OCI-LY7 (cell line): ENCODE data around the gene RFFL. TPM values are rescaled to one million over a fixed set of nuclear protein-coding genes. Genes with fewer than 3 reads are reported as not detected.

ENCODE experiments used
- BruUV-seq: library from RNA; stranded (reverse); fragments of 400-500 nt; replicated peaks from 2 replicates; lab custom pipeline; 2021; lab: Mats Ljungman, UMichigan
- CTCF ChIA-PET: fragments of 300-600 bp; sonication (Branson Sonifier 250); formaldehyde crosslinking; loops from one replicate; lab custom pipeline; 2022; ENCODE audit warnings: antibody characterized with exemption; ENCODE audit not compliant: unreplicated experiment; lab: Charles Lee
- POLR2A ChIA-PET: fragments of 300-600 bp; sonication (Branson Sonifier 250); formaldehyde crosslinking; loops from one replicate; lab custom pipeline; 2022; ENCODE audit warnings: antibody characterized with exemption; lab: Charles Lee
- DNase-seq: peaks from one replicate; pipeline ENCODE4 v3.0.0-alpha.2; 2015; ENCODE audit warnings: low spot score
- H2AFZ ChIP-seq: fragments of 200-600 bp; sonication (generic), shearing (Covaris generic); 2 replicates; pipeline ENCODE4 v1.6.1; 2014; ENCODE audit warnings: mild to moderate bottlenecking, antibody characterized with exemption, low read length, moderate library complexity
- H3K27ac ChIP-seq: fragments of 200-600 bp; sonication (generic); 2 replicates; pipeline ENCODE4 v1.5.1; 2014; ENCODE audit warnings: mixed run types, low read depth, mild to moderate bottlenecking, moderate library complexity, low read length, inconsistent platforms; ENCODE audit not compliant: poor library complexity, severe bottlenecking
- H3K36me3 ChIP-seq: fragments of 200-600 bp; sonication (generic); 2 replicates; pipeline ENCODE4 v1.6.1; 2014; ENCODE audit warnings: mild to moderate bottlenecking, antibody characterized with exemption, low read length, moderate library complexity, mixed read lengths; ENCODE audit not compliant: insufficient read depth
- H3K4me1 ChIP-seq: fragments of 200-600 bp; sonication (generic); 2 replicates; pipeline ENCODE4 v1.5.1; 2014; ENCODE audit warnings: mild to moderate bottlenecking, low read length; ENCODE audit not compliant: insufficient read depth, poor library complexity, severe bottlenecking
- H3K4me2 ChIP-seq: fragments of 200-600 bp; sonication (generic); 2 replicates; pipeline ENCODE4 v1.6.1; 2014; ENCODE audit warnings: mild to moderate bottlenecking, low read length
- H3K4me3 ChIP-seq: fragments of 200-600 bp; sonication (generic); 2 replicates; pipeline ENCODE4 v1.5.1; 2014; ENCODE audit warnings: mild to moderate bottlenecking, low read depth, low read length; ENCODE audit not compliant: poor library complexity, severe bottlenecking
- H3K79me2 ChIP-seq: fragments of 200-600 bp; sonication (generic); 2 replicates; pipeline ENCODE4 v1.6.1; 2016; ENCODE audit warnings: low read depth, mild to moderate bottlenecking, low read length, moderate library complexity, mixed read lengths; ENCODE audit not compliant: insufficient read depth
- H3K9me2 ChIP-seq: fragments of 200-600 bp; sonication (generic); 2 replicates; pipeline ENCODE4 v1.6.1; 2016; ENCODE audit warnings: mild to moderate bottlenecking, low read length, mixed read lengths; ENCODE audit not compliant: insufficient read depth
- H3K9me3 ChIP-seq: fragments of 200-600 bp; sonication (generic); 2 replicates; pipeline ENCODE4 v1.6.1; 2014; ENCODE audit warnings: mild to moderate bottlenecking, mixed run types, low read length, mixed read lengths
- H4K20me1 ChIP-seq: fragments of 200-600 bp; sonication (generic); 2 replicates; pipeline ENCODE4 v1.6.1; 2014; ENCODE audit warnings: mild to moderate bottlenecking, antibody characterized with exemption, low read length, moderate library complexity, mixed read lengths; ENCODE audit not compliant: insufficient read depth
- EZH2phosphoT487 ChIP-seq: fragments of 200-600 bp; sonication (generic); IDR thresholded peaks from 2 replicates; pipeline ENCODE4 v1.6.1; 2018; ENCODE audit warnings: low read depth, borderline replicate concordance, mild to moderate bottlenecking, mixed run types, antibody characterized with exemption, low read length, moderate library complexity, mixed read lengths
- intact Hi-C: fragments of 100-400 bp; cut with micrococcal nuclease; formaldehyde crosslinking; loops from one replicate; pipeline ENCODE4 v1.10.0; 2022; ENCODE audit not compliant: unreplicated experiment
- total RNA-seq, 2 experiments: library from RNA; depleted of rRNA in 1 of 2; stranded (reverse); fragments of >200 nt in 1 of 2; shearing (Covaris generic) in 1 of 2; gene quantifications; 2 replicates each; pipeline ENCODE4 v1.2.3, GENCODE V29; 2014 to 2022
- TF ChIP-seq, protein P1 (sequence below): fragments of 200-600 bp; sonication (generic); conservative IDR thresholded peaks from 2 replicates; pipeline ENCODE4 v1.5.1; 2014; ENCODE audit warnings: mild to moderate bottlenecking, antibody characterized with exemption, low read length, moderate library complexity, mixed read lengths

RFFL gene
- total RNA-seq, 2 experiments from 2014 or later, result 15.6 to 16.1 TPM

DNA sequence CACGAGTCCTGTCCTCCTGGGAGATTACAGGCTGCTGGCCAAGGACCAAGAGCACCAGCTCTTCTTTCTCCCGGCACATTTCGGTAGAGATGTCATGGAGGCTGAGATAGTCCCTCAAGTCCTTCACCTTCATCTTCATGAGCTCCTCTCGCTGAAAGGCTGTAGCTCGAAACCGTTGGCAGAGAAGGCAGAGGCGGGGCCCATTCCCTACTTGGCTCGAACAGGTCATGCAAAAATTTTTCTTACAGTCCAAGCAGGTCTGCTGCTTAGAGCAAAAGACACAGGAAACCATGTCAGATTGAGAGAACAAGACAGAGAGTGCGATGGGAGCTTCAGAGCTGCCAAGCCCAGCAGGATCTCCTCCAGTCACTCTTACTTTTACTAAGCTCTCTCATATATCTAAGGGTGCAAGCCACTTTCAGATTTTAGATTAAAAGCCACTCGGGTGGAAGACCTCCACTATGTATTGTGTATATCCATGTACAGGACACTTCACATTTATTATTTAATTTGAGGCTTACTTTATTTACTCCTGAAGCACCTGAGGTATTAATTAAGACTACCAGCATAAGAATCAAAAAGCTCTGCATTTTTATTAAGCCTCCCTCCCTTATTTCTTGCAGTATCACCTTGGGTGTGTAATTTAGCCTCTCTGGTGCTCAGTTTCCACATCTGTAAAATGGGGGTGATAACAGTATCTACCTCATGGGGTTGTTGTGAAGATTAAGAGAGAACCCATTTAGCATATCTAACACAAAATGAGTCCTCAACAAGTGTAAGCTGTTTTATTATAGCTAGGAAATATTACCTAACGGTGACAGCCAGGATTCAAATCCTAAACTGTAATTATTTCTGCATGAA lies 41.8 kb downstream of the RFFL start:
- H3K9me2 ChIP-seq, result no peaks in the 10 kb centered on the region
- no peaks in the 10 kb centered on the region for H3K36me3 ChIP-seq
- H3K4me2 ChIP-seq, result no peak overlapping the region
- intact Hi-C loops, result no loop called here
- DNase-seq, result no peak
- H3K27ac ChIP-seq, result no peak overlapping the region
- H3K79me2 ChIP-seq, result no peaks in the 10 kb centered on the region
- no peaks in the 10 kb centered on the region for H3K9me3 ChIP-seq
- CTCF ChIA-PET, result interaction anchor here (1.0 kb wide), 1 partner anchor 28 kb away, joined by 3 read pairs; no protein-coding TSS in a partner anchor
- no peaks in the 10 kb centered on the region; the same call in 1 of the 2 replicates for H4K20me1 ChIP-seq
- no peaks in the 10 kb centered on the region for H3K4me1 ChIP-seq
- TF ChIP-seq EZH2phosphoT487, result no peak
- TF ChIP-seq, protein P1, sequence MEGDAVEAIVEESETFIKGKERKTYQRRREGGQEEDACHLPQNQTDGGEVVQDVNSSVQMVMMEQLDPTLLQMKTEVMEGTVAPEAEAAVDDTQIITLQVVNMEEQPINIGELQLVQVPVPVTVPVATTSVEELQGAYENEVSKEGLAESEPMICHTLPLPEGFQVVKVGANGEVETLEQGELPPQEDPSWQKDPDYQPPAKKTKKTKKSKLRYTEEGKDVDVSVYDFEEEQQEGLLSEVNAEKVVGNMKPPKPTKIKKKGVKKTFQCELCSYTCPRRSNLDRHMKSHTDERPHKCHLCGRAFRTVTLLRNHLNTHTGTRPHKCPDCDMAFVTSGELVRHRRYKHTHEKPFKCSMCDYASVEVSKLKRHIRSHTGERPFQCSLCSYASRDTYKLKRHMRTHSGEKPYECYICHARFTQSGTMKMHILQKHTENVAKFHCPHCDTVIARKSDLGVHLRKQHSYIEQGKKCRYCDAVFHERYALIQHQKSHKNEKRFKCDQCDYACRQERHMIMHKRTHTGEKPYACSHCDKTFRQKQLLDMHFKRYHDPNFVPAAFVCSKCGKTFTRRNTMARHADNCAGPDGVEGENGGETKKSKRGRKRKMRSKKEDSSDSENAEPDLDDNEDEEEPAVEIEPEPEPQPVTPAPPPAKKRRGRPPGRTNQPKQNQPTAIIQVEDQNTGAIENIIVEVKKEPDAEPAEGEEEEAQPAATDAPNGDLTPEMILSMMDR, result no peak
- no peak overlapping the region for H3K4me3 ChIP-seq
- POLR2A ChIA-PET, result interaction anchor here (0.8 kb wide), 1 partner anchor 9 kb away, joined by 5 read pairs; no protein-coding TSS in a partner anchor
- BruUV-seq, result no TSS peak
- H2AFZ ChIP-seq, result no peak overlapping the region

DNA sequence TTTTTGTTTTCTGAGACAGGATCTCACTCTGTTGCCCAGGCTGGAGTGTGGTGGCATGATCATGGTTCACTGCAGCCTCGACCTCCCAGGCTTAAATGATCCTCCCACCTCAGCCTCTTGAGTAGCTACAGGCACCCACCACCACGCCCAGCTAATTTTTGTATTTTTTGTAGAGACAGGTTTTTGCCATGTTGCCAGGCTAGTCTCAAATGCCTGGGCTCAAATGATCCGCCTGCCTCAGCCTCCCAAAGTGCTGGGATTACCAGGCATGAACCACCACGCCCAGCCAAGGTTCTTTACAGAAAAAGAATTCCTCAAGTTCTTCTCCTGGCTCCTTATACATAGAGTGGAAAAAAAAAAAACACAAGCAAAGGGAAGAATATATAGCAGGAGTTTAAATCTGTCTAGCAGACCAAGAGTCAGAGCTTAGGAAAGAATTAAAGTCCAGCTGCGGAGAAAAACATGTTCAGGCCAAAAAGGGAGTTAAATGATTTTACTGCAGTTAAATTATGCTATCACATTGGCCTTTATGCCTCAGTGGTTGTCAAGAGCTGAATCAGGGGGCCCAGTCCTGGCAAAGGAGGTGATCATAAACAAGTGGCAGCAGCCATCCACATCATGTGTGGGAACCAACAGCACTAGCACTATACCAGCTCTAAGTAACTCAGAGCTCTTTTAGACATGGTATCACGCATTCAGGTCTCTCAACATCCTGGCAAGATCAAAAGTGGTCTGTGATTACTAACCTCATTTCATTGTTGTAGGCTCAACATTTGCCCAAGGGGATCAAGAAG lies 43.9 kb downstream of the RFFL start:
- no TSS peak for BruUV-seq
- Histone ChIP-seq H3K4me1 (no peaks in the 10 kb centered on the region), H3K79me2 (no peaks in the 10 kb centered on the region), H3K9me3 (no peaks in the 10 kb centered on the region), H3K4me3 (no peak overlapping the region), H3K9me2 (no peaks in the 10 kb centered on the region), H3K36me3 (no peaks in the 10 kb centered on the region), H4K20me1 (no peaks in the 10 kb centered on the region; the same call in 1 of the 2 replicates), H3K4me2 (no peak overlapping the region), H3K27ac (no peak overlapping the region), H2AFZ (no peak overlapping the region)
- CTCF ChIA-PET, result no interaction called here
- intact Hi-C loops, result no loop called here
- no peak for DNase-seq
- TF ChIP-seq, protein P1, result no peak
- no peak for TF ChIP-seq EZH2phosphoT487
- POLR2A ChIA-PET, result interaction anchor here (0.7 kb wide), 3 partner anchors 14 to 64 kb away, joined by 3 read pairs; no protein-coding TSS in a partner anchor
